ENCODE measurements around the gene LAMA2.

DNA sequence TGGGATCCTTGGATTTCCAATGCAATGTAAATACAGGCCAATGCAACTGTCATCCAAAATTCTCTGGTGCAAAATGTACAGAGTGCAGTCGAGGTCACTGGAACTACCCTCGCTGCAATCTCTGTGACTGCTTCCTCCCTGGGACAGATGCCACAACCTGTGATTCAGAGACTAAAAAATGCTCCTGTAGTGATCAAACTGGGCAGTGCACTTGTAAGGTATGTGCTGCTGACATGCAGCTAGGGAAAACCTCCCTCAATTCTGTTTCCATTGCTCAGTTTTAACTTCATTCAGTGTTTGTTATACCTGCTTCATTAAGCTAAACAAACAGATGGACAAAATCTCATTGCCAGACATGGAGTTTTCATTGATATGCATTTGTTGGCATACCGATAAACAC, 429.9 kb downstream of the LAMA2 start:
- TF ChIP-seq CTCF (IDR thresholded peaks at IDR 0.05; ENCODE audit: control extremely low read depth in 1 of 3, insufficient read depth in 1 of 3, low read depth in 1 of 3, low read length in 3 of 3) = no peak
- no peak for TF ChIP-seq CHD2 (IDR thresholded peaks at IDR 0.05; ENCODE audit: low read length)
- TF ChIP-seq NANOG (IDR thresholded peaks at IDR 0.05; ENCODE audit: insufficient read depth, low read depth, low read length, poor library complexity, severe bottlenecking) = no peak
